Activated CD8-positive, alpha-beta memory T cell treated with anti-CD3 and anti-CD28 coated beads for 1 hour (primary cell): Measurements from ENCODE around the gene EPHA1.
"Not testable (repeated sequence)": the region's sequence is repeated elsewhere in the genome, so short reads cannot be mapped to it uniquely, and the experiment has no call there.

Source experiments
- DNase-seq, 2 donors: peaks; one replicate each; pipeline ENCODE4 v3.0.0-alpha.2; 2020; ENCODE audit warnings: low read depth in 1 of 2; ENCODE audit errors: extremely low read depth in 1 of 2

EPHA1 gene

GRCh38 chr7:143433759-143434158, 25.1 kb upstream of the EPHA1 start:
- no peak for DNase-seq

DNA sequence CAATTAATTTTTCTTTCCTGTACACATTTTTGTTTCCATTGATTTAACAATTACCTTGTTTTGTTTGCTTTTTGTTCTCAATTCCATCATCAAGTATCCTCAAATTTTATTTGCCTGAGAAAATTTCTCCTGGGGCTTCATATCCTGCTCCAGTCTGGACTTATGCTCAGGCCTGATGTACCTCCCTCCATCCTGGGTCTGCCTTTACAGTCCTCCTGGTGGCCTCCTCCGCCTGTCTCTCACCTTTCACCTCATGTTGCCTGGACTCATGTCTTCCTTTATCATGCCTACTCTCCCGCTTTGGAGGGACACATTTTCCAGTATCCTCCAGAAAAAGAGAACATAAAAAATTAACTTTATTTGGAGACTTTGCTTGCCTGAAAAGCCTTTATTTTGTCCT, 22.5 kb upstream of the EPHA1 start:
- DNase-seq, result no peak

DNA sequence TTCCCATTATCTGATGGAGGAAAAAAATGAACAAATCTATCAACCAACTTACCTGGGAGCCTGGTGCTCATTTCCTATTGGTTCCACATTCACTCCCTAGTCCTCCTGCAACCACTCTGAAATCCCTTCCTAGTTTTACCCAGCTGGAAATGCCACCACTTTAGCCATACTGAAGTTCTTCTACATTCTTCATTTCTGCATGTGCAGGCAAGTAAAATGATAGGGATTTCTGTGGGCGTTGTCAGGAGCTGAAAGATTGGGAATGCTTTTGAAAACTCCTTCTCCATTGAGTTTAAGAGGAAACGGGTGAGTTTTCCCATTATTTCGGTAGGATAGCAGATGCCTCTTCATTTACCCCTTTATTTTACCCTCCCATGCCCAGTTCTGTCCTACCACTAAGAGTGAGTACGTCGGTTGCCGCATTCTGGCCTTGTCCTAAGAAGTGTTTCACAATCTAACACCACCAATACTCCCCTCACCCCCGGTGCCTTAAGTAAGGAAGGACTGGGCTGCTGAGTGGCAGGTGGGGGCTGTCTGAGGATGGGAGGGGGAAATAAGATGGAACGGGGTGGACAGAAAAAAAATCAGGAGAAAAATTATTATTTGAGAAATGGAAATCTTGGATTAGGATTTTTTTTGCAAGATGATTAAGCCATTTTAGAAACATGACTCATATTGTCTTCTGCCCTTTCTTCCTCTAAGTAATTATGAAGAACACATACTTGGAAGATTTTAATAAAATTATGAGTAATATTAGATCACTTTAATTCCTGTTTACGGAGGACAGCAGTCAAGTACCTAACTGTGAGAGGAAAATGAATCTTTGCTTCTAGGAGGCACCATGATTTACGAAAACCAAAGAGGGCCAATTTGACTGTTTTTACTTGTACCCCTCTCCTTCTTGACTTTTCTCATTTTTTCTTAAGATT, 21.4 kb upstream of the EPHA1 start:
- no peak for DNase-seq

DNA sequence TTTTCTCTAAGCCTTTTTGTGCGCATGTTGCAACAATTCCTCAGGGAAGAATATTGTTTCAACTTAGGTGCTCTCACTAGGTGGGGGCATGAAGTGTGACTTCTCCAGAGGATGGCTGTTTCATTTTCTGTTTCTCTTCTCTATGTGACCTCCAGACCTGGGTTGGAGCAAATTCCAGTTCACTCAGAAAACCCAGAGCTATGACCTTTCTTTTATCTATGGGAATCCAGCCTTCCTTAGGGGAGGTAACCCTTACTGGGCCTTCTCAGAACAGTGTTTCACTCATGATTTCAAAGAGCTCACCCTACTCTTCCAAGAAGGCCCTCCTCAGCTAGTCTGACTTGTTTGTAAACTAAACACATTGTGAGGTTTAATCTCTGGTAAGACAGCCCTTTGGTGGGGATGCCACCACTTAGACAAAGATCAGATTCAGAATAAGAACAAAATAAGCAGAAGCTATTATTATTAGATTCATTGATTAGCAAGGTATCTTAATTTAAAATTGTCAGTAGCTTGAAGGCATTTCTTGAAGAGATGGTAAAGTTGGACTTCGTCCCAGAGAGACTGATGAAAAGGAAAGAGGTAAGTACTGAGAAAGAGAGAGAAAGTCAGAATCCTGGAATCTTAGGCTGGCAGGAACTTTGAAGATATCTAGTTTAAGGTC, 18.0 kb upstream of the EPHA1 start:
- no peak for DNase-seq

DNA sequence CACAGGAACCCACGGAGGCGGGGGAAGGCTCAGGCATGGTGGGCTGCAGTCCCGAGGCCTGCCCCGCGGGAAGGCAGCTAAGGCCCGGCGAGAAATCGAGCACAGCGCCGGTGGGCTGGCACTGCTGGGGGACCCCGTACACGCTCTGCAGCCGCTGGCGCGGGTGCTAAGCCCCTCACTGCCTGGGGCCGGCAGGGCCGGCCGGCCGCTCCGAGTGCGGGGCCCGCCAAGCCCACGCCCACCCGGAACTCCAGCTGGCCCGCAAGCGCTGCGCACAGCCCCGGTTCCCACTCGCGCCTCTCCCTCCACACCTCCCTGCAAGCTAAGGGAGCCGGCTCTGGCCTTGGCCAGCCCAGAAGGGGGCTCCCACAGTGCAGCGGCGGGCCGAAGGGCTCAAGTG, 15.8 kb upstream of the EPHA1 start:
- DNase-seq, result not testable (repeated sequence)

GRCh38 chr7:143422033-143422432, 13.4 kb upstream of the EPHA1 start:
- no peak for DNase-seq

DNA sequence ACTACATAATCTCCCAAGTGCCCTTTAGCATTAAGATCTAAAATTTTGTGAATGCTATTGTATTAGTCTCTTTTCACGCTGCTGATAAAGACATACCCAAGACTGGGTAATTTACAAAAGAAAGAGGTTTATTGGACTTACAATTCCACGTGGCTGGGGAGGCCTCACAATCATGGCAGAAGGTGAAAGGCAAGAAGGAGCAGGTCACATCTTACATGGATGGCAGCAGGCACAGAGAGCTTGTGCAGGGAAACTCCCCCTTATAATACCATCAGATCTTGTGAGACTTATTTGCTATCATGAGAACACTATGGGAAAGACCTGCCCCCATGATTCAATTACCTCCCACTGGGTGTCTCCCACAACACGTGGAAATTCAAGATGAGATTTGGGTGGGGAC, 12.0 kb upstream of the EPHA1 start:
- not testable (repeated sequence) for DNase-seq

- DNase-seq, result no peak
Measured at GRCh38 chr7:143419880-143420279, 11.2 kb upstream of the EPHA1 start.

DNA sequence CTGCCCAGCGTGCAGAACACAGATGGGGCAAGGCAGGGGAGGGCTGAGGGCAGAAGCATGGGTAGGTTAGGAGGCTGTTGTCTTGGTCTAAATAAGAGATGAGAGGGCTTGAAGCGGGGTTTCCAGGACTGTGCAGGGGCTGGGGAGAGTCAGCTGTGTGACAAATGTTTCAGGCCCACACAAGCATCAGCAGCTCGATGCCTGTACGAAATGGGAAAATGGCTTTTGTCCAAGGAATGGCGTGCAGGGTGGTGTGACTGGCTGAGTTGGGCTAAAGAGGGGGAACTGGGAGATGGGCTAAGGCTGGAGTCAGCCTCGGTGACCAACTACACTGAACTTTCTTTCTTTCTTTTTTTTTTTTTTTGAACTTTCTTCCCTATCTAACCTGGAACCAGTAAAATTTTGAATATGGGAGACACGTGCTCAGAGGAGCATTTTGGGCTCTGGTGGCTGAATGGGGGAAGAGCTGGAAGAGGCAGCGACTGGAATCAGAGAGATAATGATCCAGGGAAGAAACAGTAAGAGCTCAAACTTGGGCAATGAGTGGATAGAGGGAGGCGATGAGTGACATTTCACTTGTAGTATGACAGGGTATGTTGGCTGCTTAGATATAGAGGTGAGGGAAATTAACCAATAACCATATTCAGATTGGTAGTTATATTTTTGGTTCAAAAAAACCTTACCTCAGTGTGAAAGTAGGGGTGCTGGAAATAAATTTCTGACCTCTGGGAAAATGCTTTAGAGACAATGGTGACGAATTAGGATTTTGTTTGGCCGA, 10.2 kb upstream of the EPHA1 start:
- DNase-seq, result no peak

GRCh38 chr7:143417734-143418383, 9.2 kb upstream of the EPHA1 start:
- DNase-seq, result no peak

DNA sequence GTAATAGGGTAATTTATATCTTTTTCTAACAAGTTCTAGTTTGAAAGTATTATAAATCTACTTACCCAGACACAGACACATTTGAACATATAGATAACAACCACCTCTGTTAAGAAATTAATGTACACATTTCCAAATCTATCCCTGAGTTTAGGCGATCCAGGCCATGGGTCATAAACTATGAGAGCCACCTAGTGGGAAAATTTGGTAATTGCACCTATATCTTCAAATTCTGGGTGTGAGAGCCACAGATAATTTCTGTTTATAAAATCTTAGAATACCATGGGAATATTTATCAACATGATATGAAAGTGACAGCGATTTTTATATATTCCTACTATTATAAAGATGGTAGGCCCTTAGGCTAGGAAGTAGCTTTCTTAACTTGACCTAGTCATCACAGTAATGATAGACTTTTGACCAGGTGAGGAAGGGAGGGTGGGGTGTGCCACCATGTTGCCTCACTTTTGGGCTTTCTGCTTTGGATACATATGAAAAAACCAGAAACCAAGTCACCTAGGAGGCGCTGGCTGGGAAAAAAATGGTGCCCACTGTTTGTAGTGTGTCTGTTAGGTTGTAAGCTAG, 8.0 kb upstream of the EPHA1 start:
- no peak for DNase-seq

- DNase-seq, result no peak
Measured at GRCh38 chr7:143415742-143416397, 7.2 kb upstream of the EPHA1 start.

DNA sequence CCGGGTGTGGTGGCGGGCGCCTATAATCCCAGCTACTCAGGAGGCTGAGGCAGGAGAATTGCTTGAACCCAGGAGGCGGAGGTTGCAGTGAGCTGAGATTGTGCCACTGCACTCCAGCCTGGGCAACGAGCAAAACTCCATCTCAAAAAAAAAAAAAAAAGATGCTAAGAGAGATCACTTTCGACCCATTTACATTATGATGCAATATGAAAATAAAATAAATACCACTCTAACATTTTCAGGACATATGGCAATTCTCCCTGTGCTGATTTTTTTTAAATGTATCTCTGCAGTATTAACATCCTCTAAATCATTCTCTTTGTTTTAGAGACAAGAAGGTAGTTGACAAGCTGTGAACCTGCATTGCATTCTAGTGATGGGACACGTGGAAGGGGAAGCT, 6.6 kb upstream of the EPHA1 start:
- not testable (repeated sequence) for DNase-seq

DNA sequence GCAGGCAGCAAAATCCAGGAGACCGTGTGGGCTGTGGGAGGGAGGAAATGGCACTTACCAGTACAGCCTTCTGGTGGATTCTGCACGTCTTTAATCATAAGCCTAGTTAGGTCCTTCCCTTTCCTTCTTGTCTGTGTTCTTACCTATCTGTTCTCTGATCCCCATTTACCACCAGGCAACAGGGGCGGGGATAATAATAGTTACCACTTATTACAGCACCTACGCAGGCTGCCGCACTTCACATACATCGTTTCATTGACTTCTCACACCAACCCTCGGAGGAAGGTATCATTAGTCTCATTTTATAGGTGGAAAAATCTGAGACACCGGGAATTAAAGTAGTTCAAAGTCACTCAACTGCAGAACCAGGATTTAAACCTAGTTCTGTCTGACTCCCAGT, 4.5 kb upstream of the EPHA1 start:
- DNase-seq, result no peak

- DNase-seq, result no peak
Measured at GRCh38 chr7:143411976-143412708, 3.5 kb upstream of the EPHA1 start.

DNA sequence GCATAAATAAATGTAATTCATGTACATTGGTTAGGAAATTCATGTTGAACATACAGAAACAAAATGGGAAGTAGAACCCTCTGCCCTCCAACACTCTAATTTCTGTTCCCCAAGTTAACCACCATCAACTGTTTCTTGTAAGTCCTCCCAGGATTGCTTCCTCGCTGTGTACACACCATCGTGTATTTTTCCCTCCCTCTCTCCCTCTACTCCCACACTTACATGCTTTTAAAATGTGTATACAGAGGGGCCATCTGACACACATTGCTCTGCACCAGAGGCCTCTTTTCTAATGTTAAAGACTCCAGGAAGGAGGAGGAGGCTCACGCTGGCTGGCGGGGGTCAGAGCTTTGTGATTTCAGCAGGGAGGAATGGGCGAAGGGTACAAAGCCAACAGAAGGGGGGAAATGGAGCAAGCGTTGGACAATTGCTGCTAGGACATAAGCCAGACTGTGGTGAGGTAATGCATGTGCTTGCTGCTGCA, 1.9 kb upstream of the EPHA1 start:
- DNase-seq, result no peak

GRCh38 chr7:143408252-143408685, 387 bp downstream of the EPHA1 start:
- no peak for DNase-seq

GRCh38 chr7:143407287-143408251, 1.1 kb downstream of the EPHA1 start:
- no peak for DNase-seq
